HS-27A (cell line): ENCODE measurements around the gene ROPN1.
"Not testable (repeated sequence)": the region's sequence is repeated elsewhere in the genome, so short reads cannot be mapped to it uniquely, and the experiment has no call there.

Experiments
- DNase-seq: peaks from one replicate; pipeline ENCODE4 v3.0.0-alpha.2; 2012; ENCODE audit warnings: low read depth, missing footprints

ROPN1 gene

GRCh38 chr3:123997543-123997942, 5.6 kb upstream of the ROPN1 start:
- no peak for DNase-seq

GRCh38 chr3:123993818-123994217, 1.9 kb upstream of the ROPN1 start:
- DNase-seq = no peak

- no peak for DNase-seq
Observed at GRCh38 chr3:123986427-123986826, 5.5 kb downstream of the ROPN1 start.

GRCh38 chr3:123984957-123985356, 7.0 kb downstream of the ROPN1 start:
- DNase-seq = no peak

GRCh38 chr3:123984350-123984749, 7.6 kb downstream of the ROPN1 start:
- DNase-seq = no peak

GRCh38 chr3:123981317-123981716, 10.6 kb downstream of the ROPN1 start:
- DNase-seq = not testable (repeated sequence)

- no peak for DNase-seq
Observed at GRCh38 chr3:123980539-123980938, 11.4 kb downstream of the ROPN1 start.

GRCh38 chr3:123979525-123980501, 12.1 kb downstream of the ROPN1 start:
- peak; percentile 8 for DNase-seq

- not testable (repeated sequence) for DNase-seq
Observed at GRCh38 chr3:123976904-123977303, 15.0 kb downstream of the ROPN1 start.

- DNase-seq = not testable (repeated sequence)
Observed at GRCh38 chr3:123976181-123976898, 15.6 kb downstream of the ROPN1 start.

- not testable (repeated sequence) for DNase-seq
Observed at GRCh38 chr3:123975030-123975429, 16.9 kb downstream of the ROPN1 start.

- no peak for DNase-seq
Observed at GRCh38 chr3:123971406-123971805, 20.5 kb downstream of the ROPN1 start.

GRCh38 chr3:123967260-123967659, 24.7 kb downstream of the ROPN1 start:
- not testable (repeated sequence) for DNase-seq

GRCh38 chr3:123966799-123967198, 25.1 kb downstream of the ROPN1 start:
- not testable (repeated sequence) for DNase-seq

- DNase-seq = not testable (repeated sequence)
Observed at GRCh38 chr3:123964793-123965192, 27.1 kb downstream of the ROPN1 start.

- DNase-seq = no peak
Observed at GRCh38 chr3:123961508-123961856, 30.4 kb downstream of the ROPN1 start.

GRCh38 chr3:123960781-123961507, 31.0 kb downstream of the ROPN1 start, which contains the start of gene CCDC14:
Gene CCDC14, minus strand, starts transcription at chr3:123961229. Its CDS starts 56 bp downstream, at chr3:123961173.
- peak; percentile 89 for DNase-seq

GRCh38 chr3:123953735-123954134, 38.2 kb downstream of the ROPN1 start:
- no peak for DNase-seq

- DNase-seq = no peak
Observed at GRCh38 chr3:123952844-123953520, 38.9 kb downstream of the ROPN1 start.

- DNase-seq = no peak
Observed at GRCh38 chr3:123951522-123952447, 40.1 kb downstream of the ROPN1 start.
